Aorta (tissue), 5 donors: ENCODE results near the gene CTNS. TPM values are rescaled to one million over a fixed set of nuclear protein-coding genes. Genes with fewer than 3 reads are reported as not detected.

Experiments
- ATAC-seq: fragments of 200-7000 bp; cut with Tn5 transposase; one replicate; pipeline ENCODE4 v1.9.1; 2022; ENCODE audit warnings: moderate library complexity; ENCODE audit not compliant: low FRiP score
- DNase-seq, 2 donors: peaks; one replicate each; pipeline ENCODE4 v3.0.0-alpha.2; 2020
- H3K27ac ChIP-seq, 2 donors: one replicate each; pipeline ENCODE4 v1.5.1; 2013; ENCODE audit warnings: low read length in 2 of 2, mild to moderate bottlenecking in 2 of 2, moderate library complexity in 2 of 2, control low read depth in 1 of 2, inconsistent platforms in 1 of 2, low read depth in 1 of 2
- H3K27me3 ChIP-seq, 2 donors: one replicate each; pipeline ENCODE4 v1.6.1; 2013; ENCODE audit warnings: control low read depth in 1 of 2, low read length in 1 of 2, mild to moderate bottlenecking in 1 of 2, moderate library complexity in 1 of 2; ENCODE audit not compliant: insufficient read depth in 2 of 2, control insufficient read depth in 1 of 2
- H3K36me3 ChIP-seq, 2 donors: one replicate each; pipeline ENCODE4 v1.6.1; 2013; ENCODE audit warnings: control low read depth in 1 of 2, low read length in 1 of 2, mild to moderate bottlenecking in 1 of 2; ENCODE audit not compliant: insufficient read depth in 2 of 2, control insufficient read depth in 1 of 2
- H3K4me1 ChIP-seq, 2 donors: one replicate each; pipeline ENCODE4 v1.6.1; 2013; ENCODE audit warnings: low read length in 2 of 2, control low read depth in 1 of 2, mild to moderate bottlenecking in 1 of 2, moderate library complexity in 1 of 2; ENCODE audit not compliant: insufficient read depth in 2 of 2, control insufficient read depth in 1 of 2
- H3K4me3 ChIP-seq, 2 donors: one replicate each; pipeline ENCODE4 v1.5.1; 2013; ENCODE audit warnings: low read length in 2 of 2, control low read depth in 1 of 2, mild to moderate bottlenecking in 1 of 2
- H3K9me3 ChIP-seq: one replicate; pipeline ENCODE4 v1.6.1; 2013; ENCODE audit warnings: mild to moderate bottlenecking, low read length; ENCODE audit not compliant: control insufficient read depth
- WGBS, 2 donors: extraction: QIAGEN DNeasy Blood & Tissue Kit; methylation state at CpG; one replicate each; pipeline ENCODE4 v1.1.7; 2013; 5-methylcytosine and 5-hydroxymethylcytosine counted together
- intact Hi-C, 2 donors: fragments of 100-400 bp; cut with DNase I; formaldehyde crosslinking; loops; one replicate each; pipeline versions ENCODE4 v1.14.2 to v1.15.0; 2022
- polyA plus RNA-seq, 2 donors: library from polyadenylated mRNA; stranded (reverse); fragments of 200-250 nt; gene quantifications; one replicate each; pipeline ENCODE4 v1.2.3, GENCODE V29; 2013
- total RNA-seq, 2 donors: library from RNA; stranded (reverse); fragmentation: NEBNext Ultra II Directional; extraction: Animal tissue kit (Norgen Biotek cat#: 25700); gene quantifications; one replicate each; pipeline ENCODE4 v1.2.1, GENCODE V29; 2021
- donor health status: healthy with polysubstance abuse.
- donor health status: Bipolar disorder and iron deficiency.
- donor health status: DM: no; HTN: no; CAD: no.
- donor health status: DM: no; HTN: no; CAD: no.
- donor health status: DM: yes; HTN: yes; CAD: no.

The CTNS gene
- total and polyA plus RNA-seq, 4 donors: 4.4 to 13.8 (median 11.4) TPM

- no peak for DNase-seq
- no peaks in the 10 kb centered on the region for H3K27me3 ChIP-seq
- H3K4me1 ChIP-seq: peaks cover 0 to 2% of the 10 kb centered on the region in 2 donors
- ATAC-seq: no peak
- H3K9me3 ChIP-seq: no peaks in the 10 kb centered on the region
- no peaks in the 10 kb centered on the region for H3K36me3 ChIP-seq
- H3K27ac ChIP-seq: no peak overlapping the region
- peak overlapping the region in 1 of 2 donors; percentile 66 for H3K4me3 ChIP-seq
- 46 to 49% methylated on average over 12 of the region's 12 CpGs for whole genome bisulfite sequencing, 2 donors
- intact Hi-C loops: loop anchor here in 1 of 2 donors (5.0 kb wide), 1 partner anchor 53 kb away; the partner anchor contains the start of gene HASPIN
Observed at GRCh38 chr17:3669548-3669947, 33.0 kb downstream of the CTNS start.

GRCh38 chr17:3672571-3672970 lies 36.0 kb downstream of the CTNS start:
- no peak for DNase-seq
- Histone ChIP-seq H3K36me3 (no peaks in the 10 kb centered on the region), H3K27ac (no peak overlapping the region), H3K9me3 (no peaks in the 10 kb centered on the region), H3K4me3 (no peak overlapping the region), H3K27me3 (no peaks in the 10 kb centered on the region), H3K4me1 (peaks cover 0 to 2% of the 10 kb centered on the region in 2 donors)
- ATAC-seq: no peak
- intact Hi-C loops: no loop called here
- WGBS, 2 donors: 95 to 96% methylated on average over 4 of the region's 4 CpGs

DNA sequence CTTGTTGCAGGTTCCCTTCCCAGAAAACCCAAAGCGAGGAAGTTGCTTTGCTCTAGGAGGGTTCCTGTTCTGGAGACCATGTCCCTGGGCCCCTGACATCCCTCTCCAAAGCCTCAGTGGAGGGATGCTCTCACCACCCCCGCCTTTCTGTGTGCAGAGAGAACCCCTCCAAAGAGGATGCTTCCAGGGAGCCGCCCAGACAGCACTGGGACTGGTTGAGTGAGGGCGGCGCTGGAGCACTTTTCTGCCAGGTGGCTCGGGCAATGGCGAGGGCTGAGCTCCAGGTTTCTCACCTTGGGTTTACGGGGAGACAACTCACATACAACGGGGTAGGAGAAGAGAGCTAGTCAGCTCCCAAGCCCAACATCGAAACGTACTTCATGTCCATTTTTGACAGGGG lies 39.3 kb downstream of the CTNS start:
- Histone ChIP-seq H3K36me3 (no peaks in the 10 kb centered on the region), H3K4me1 (no peaks in the 10 kb centered on the region), H3K27ac (no peak overlapping the region), H3K9me3 (no peaks in the 10 kb centered on the region), H3K27me3 (no peaks in the 10 kb centered on the region), H3K4me3 (no peak overlapping the region)
- no peak for DNase-seq
- WGBS, 2 donors: 85 to 87% methylated on average over 11 of the region's 11 CpGs
- no peak for ATAC-seq
- intact Hi-C loops: no loop called here

- Histone ChIP-seq H3K36me3 (no peaks in the 10 kb centered on the region), H3K4me3 (no peak overlapping the region), H3K27me3 (no peaks in the 10 kb centered on the region), H3K9me3 (no peaks in the 10 kb centered on the region), H3K27ac (no peak overlapping the region), H3K4me1 (no peaks in the 10 kb centered on the region)
- ATAC-seq (no peak), DNase-seq (no peak)
- intact Hi-C loops: no loop called here
- 45 to 50% methylated on average over 16 of the region's 16 CpGs for WGBS, 2 donors
Observed at GRCh38 chr17:3678095-3678820, 41.7 kb downstream of the CTNS start.

DNA sequence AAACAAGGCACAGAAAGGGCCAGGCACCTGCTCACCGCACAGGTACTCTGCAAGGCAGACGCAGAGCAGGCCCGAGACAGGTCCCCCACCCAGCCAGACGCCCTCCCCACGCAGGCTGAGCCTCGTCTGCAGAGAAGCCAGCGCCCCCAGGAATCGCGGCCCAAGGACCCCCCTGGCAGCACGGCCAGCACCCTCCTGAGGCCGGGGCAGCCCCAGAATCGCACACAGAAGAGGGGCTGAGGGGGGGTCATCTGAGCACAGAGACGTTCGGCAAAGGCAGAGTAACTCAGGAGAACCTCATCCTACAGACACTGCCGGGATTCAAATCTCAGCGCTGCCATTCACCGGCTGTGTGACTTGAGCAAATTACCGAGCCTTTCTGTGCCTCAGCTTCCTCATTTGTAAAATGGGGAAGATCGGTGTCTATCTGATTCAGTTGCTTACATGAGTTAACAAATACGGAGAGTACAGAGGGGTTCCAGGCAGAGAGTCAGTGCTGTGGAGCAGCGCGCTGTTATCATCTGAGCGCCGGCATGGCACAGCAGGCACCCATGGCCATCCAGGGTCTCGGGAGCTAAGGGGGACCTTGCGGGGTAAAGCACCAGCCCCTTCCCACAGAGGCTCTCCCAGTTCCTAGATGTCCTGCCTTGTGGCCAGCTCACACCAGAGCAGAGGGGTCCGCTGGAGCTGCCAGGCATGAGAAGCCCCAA lies 42.4 kb downstream of the CTNS start:
- Histone ChIP-seq H3K27ac (no peak overlapping the region), H3K9me3 (no peaks in the 10 kb centered on the region), H3K27me3 (no peaks in the 10 kb centered on the region), H3K4me3 (no peak overlapping the region), H3K36me3 (no peaks in the 10 kb centered on the region), H3K4me1 (no peaks in the 10 kb centered on the region)
- ATAC-seq (no peak), DNase-seq (no peak)
- 85 to 88% methylated on average over 27 of the region's 27 CpGs for WGBS, 2 donors
- intact Hi-C loops: no loop called here

DNA sequence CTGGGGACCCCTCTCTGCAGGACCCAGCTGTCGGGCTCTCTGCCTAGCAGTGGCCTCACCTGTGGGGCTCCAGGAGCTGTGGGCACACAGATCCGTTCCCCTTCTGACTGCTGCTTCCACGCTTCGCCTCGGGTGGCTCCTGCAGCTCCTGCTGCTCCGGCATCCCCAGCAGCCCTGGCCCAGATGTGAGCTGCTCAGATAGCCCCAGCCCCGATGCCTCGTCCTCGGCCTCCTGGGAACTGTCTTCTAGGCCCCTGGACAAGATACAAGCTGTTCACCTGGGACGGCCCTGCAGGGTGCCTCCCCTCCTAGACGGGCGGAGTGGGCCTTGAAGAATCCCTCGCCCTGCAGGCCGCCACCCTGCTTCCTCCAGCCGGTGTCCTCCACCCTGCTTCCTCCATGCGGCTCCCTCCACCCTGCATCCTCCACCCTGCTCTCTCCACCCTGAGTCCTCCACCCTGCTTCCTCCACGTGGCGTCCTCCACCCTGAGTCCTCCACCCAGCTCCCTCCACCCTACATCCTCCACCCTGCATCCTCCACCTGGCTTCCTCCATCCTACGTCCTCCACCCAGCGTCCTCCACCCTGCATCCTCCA lies 43.1 kb downstream of the CTNS start:
- Histone ChIP-seq H3K27me3 (no peaks in the 10 kb centered on the region), H3K4me3 (no peak overlapping the region), H3K4me1 (no peaks in the 10 kb centered on the region), H3K9me3 (no peaks in the 10 kb centered on the region), H3K36me3 (no peaks in the 10 kb centered on the region), H3K27ac (no peak overlapping the region)
- WGBS, 2 donors: 67 to 68% methylated on average over 17 to 20 of the region's 20 CpGs
- DNase-seq (no peak), ATAC-seq (no peak)
- intact Hi-C loops: no loop called here

DNA sequence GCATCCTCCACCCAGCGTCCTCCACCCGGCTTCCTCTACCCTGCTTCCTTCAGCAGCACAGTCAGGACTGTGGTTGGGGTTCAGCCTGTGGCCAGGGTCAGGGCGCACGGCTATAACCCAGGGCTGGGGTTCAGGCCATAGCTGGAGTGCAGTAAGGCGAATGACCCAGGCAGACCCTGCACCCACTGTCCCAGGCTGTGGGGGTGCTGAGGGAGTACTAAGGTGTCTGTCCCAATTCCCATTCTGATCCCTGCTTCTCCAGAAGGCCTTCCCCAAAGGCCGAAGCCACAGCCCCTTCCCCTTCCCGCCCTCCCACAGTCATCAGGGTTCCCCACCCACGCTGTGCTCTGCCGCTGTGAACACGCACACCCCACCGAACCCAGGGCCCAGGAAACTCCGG lies 44.5 kb downstream of the CTNS start:
- no peak for DNase-seq
- no peaks in the 10 kb centered on the region for H3K36me3 ChIP-seq
- no peaks in the 10 kb centered on the region for H3K4me1 ChIP-seq
- no peak overlapping the region for H3K27ac ChIP-seq
- no peaks in the 10 kb centered on the region for H3K27me3 ChIP-seq
- no peak for ATAC-seq
- H3K9me3 ChIP-seq: no peaks in the 10 kb centered on the region
- 82 to 87% methylated on average over 12 of the region's 12 CpGs for whole genome bisulfite sequencing, 2 donors
- intact Hi-C loops: no loop called here
- H3K4me3 ChIP-seq: no peak overlapping the region

- WGBS, 2 donors: 79 to 82% methylated on average over 20 of the region's 20 CpGs
- Histone ChIP-seq H3K27me3 (no peaks in the 10 kb centered on the region), H3K4me1 (no peaks in the 10 kb centered on the region), H3K36me3 (no peaks in the 10 kb centered on the region), H3K4me3 (no peak overlapping the region), H3K9me3 (no peaks in the 10 kb centered on the region), H3K27ac (no peak overlapping the region)
- intact Hi-C loops: no loop called here
- DNase-seq (no peak), ATAC-seq (no peak)
Observed at GRCh38 chr17:3681565-3681964, 45.0 kb downstream of the CTNS start.
